ENCODE results near the gene CASP12. TPM values are rescaled to one million over a fixed set of nuclear protein-coding genes. Genes with fewer than 3 reads are reported as not detected.

CASP12 gene
- total RNA-seq, 1 donor from 2014 or later, result 1.6 TPM

DNA sequence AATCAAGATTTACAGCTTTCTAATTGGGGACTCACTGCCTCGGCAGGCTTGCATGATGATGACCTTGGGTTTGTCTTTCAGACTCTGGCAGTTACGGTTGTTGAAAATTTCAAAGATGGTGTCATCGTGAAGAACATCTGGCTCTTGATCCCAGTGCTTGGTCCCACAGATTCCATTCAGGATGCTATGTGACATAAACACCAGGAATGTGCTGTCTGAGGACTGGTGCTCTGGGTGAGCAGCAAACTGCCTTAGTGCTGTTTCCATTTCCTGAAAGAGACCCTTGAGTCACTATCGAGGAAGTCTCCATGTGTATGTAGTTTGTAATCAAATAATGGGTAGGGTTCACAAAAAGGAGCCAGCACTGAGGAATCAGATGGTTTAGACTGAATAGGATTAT is 7.1 kb downstream of the CASP12 start:
- Histone ChIP-seq H3K4me3 (no peak overlapping the region), H3K36me3 (no peaks in the 10 kb centered on the region), H3K27me3 (ENCODE audit: low read depth) (no peaks in the 10 kb centered on the region), H3K9me3 (no peaks in the 10 kb centered on the region), H3K27ac (no peak overlapping the region), H3K4me1 (peaks cover 7% of the 10 kb centered on the region)
- TF ChIP-seq, protein P1, sequence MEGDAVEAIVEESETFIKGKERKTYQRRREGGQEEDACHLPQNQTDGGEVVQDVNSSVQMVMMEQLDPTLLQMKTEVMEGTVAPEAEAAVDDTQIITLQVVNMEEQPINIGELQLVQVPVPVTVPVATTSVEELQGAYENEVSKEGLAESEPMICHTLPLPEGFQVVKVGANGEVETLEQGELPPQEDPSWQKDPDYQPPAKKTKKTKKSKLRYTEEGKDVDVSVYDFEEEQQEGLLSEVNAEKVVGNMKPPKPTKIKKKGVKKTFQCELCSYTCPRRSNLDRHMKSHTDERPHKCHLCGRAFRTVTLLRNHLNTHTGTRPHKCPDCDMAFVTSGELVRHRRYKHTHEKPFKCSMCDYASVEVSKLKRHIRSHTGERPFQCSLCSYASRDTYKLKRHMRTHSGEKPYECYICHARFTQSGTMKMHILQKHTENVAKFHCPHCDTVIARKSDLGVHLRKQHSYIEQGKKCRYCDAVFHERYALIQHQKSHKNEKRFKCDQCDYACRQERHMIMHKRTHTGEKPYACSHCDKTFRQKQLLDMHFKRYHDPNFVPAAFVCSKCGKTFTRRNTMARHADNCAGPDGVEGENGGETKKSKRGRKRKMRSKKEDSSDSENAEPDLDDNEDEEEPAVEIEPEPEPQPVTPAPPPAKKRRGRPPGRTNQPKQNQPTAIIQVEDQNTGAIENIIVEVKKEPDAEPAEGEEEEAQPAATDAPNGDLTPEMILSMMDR (IDR thresholded peaks at IDR 0.05), result no peak
- no peak for ATAC-seq
- intact Hi-C loops (cut with DNase I), result no loop called here
- DNase-seq, result no peak

DNA sequence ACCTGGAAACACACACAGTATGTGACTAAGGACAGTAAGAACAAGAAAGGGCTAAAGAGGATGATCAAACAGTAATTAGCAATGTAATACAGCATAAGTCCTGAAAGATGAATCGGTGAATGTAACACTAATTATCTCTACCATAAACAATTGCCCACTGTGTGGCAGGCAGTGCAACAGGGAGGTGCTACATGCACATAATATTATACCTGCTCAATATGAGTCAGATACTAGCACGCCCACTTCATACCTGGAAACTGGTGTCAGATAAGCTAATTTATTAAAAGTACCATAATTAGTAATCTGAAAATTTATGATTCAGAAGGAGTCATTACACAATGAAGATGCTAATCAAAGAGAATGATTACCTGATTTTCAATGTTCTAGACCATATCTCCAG is 14.9 kb downstream of the CASP12 start:
- TF ChIP-seq, protein P1 (IDR thresholded peaks at IDR 0.05), result no peak
- no peaks in the 10 kb centered on the region for H3K36me3 ChIP-seq
- no peaks in the 10 kb centered on the region for H3K27me3 ChIP-seq (ENCODE audit: low read depth)
- no peak for DNase-seq
- intact Hi-C loops (cut with DNase I), result no loop called here
- no peak overlapping the region for H3K27ac ChIP-seq
- no peak for ATAC-seq
- no peak overlapping the region for H3K4me3 ChIP-seq
- H3K4me1 ChIP-seq, result no peaks in the 10 kb centered on the region
- no peaks in the 10 kb centered on the region for H3K9me3 ChIP-seq

DNA sequence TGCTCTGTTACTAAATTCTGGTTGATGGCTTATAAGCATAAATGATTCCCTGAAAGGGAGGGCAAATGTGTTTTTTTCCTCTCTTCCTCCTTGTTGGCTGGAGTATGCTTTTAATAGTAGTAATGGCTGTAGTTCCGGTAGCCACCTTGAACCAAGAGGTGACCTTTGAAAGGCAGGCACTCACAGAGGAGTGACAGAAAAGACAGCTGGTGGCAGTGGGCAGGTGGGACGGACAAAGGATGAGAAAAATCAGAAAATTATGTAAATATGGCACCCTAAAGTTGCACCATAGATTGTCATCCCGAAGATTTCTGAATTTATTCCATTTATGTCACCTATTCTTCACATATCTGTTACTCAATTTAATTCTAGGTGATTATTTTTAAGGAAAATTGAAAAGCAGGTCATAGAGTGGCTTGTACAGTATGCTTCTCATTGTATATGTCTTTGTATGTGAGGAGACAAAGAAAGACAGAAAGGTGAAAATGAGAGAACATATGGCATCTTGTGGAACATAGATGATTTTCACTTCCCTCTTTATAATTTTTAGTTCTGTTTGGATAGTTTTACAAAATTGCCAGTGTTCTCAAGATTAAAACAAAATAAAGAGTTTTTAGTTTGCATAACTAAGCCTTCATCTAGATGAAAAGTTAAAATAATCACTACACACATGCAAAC is 17.0 kb downstream of the CASP12 start:
- DNase-seq, result no peak
- TF ChIP-seq, protein P1 (IDR thresholded peaks at IDR 0.05), result no peak
- ATAC-seq, result no peak
- no peak overlapping the region for H3K27ac ChIP-seq
- intact Hi-C loops (cut with DNase I), result no loop called here
- no peaks in the 10 kb centered on the region for H3K4me1 ChIP-seq
- no peaks in the 10 kb centered on the region for H3K27me3 ChIP-seq (ENCODE audit: low read depth)
- H3K9me3 ChIP-seq, result no peaks in the 10 kb centered on the region
- H3K4me3 ChIP-seq, result no peak overlapping the region
- no peaks in the 10 kb centered on the region for H3K36me3 ChIP-seq

DNA sequence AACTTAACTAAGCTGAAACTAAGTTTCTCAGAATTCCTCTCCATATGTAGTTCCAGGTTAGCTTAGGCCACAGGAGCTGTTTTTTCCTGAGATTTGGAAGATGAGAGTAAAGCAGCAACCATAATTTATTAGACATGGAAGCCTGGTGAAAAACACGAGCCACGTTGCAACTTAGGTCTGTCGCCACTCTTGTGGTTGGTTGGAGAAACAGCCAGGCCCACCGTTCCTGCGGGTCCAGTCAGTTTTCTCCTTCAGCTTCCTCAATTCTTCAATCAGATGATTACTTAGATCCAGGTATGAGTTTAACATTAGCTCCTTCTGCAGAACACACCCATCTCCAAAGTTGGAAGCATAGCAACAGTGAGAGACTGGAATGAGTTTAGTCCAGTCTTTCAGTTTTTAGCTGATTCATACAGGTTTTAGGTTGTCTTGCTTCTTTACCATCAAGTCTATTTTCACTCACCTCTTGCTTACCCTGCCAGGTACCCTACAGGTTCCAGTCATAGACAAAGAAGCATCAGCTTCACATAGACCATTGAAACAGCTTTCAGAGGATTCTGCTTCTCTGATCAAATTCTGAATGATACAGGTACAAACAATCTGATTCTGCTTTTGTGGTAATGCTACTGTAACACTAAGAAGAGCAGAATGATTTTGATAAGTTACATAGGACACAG is 18.6 kb downstream of the CASP12 start:
- H3K4me3 ChIP-seq, result no peak overlapping the region
- no peak for ATAC-seq
- intact Hi-C loops (cut with DNase I), result no loop called here
- no peaks in the 10 kb centered on the region for H3K36me3 ChIP-seq
- H3K4me1 ChIP-seq, result no peaks in the 10 kb centered on the region
- TF ChIP-seq, protein P1 (IDR thresholded peaks at IDR 0.05), result no peak
- H3K9me3 ChIP-seq, result no peaks in the 10 kb centered on the region
- H3K27me3 ChIP-seq (ENCODE audit: low read depth), result no peaks in the 10 kb centered on the region
- H3K27ac ChIP-seq, result no peak overlapping the region
- no peak for DNase-seq

DNA sequence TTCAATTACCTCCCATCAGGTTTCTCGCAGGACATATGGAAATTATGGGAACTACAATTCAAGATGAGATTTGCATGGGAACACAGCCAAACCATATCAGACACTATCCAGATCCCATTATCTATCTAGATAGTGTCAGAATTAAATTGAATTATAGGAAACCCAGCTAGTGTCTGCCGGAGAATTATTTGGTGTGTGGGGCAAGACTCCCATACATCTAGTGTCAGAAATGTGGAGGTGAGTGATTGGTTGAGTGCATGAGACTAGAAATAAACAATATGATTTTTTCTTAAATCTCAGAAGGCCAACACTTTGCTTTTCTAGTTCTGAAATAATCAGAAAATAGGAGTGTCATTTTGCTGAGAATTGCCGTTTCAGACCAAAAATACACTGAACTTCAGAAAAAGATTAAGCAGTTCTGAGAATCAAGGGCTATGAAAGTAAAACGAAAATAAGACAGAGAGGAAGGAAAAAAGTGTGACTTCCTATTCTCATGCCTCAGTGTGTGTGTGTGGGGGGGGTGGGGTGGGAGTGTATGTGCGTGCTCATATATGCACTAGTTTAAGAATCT is 21.3 kb downstream of the CASP12 start:
- intact Hi-C loops (cut with DNase I), result no loop called here
- Histone ChIP-seq H3K9me3 (no peaks in the 10 kb centered on the region), H3K36me3 (no peaks in the 10 kb centered on the region), H3K27ac (no peak overlapping the region), H3K4me1 (no peaks in the 10 kb centered on the region), H3K27me3 (ENCODE audit: low read depth) (no peaks in the 10 kb centered on the region), H3K4me3 (no peak overlapping the region)
- ATAC-seq (peak in 1 of 2 donors; percentile 58), DNase-seq (no peak)
- TF ChIP-seq, protein P1 (IDR thresholded peaks at IDR 0.05), result no peak
